Effector CD4-positive, alpha-beta T cell (primary cell): Measurements from ENCODE around the gene GLRX2.
"Not testable (repeated sequence)": the region's sequence is repeated elsewhere in the genome, so short reads cannot be mapped to it uniquely, and the experiment has no call there.

Experiments used
- DNase-seq: peaks from one replicate; pipeline ENCODE4 v3.0.0-alpha.2; 2020
- total RNA-seq: gene quantifications from one replicate; lab custom pipeline; 2026; lab: John Stamatoyannopoulos, UW

GLRX2 gene, protein sequence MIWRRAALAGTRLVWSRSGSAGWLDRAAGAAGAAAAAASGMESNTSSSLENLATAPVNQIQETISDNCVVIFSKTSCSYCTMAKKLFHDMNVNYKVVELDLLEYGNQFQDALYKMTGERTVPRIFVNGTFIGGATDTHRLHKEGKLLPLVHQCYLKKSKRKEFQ
- total RNA-seq, result 12.0 reads per million, percentile 35 among the genes with 10 or more reads in this experiment

DNA sequence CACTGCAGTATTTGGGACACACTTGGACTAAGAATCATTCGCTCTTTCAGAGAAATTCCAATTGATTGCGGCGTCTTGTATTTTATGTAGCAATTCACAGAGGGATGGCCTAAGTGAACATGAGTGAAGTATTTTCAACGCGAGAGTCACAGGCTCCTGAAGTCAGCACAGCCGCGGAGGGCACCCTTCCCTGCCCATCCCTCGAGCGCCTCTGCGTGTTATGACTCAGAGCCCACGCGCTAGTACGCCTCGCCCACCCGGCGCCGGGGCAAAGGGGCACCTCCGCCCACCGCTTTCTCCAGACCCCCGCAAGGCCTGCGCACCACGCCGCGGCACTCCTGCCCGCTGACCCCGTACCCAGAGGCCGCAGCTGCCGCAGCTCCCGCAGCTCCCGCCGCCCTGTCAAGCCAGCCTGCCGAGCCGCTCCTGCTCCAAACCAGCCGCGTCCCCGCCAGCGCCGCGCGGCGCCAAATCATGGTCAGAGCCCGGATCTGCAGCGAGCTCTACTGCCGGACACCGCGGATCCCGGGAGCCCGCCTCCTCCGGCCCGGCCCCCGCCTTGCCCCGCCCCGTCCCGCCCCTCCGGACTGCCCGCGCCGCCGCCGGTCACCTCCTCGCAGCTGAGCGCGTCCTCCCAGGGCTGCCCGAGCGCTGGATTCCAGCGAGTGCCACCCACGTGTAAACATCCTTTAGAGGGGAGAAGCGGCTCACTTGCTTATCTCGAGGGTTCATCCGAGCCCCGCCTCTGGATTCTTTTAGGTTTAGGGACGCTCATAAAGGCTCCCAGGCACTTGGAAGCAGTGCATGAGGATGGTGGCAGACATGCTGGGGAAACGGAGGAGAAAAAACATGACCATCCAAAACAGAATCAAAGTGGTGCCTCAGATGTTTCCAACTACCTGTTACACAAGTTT is at the start of gene GLRX2:
Gene GLRX2 (minus strand): TSS at position 508 of the 914 bp plus-strand sequence. CDS start 32 bp downstream, at position 476.
- DNase-seq, result peak; percentile 60

DNA sequence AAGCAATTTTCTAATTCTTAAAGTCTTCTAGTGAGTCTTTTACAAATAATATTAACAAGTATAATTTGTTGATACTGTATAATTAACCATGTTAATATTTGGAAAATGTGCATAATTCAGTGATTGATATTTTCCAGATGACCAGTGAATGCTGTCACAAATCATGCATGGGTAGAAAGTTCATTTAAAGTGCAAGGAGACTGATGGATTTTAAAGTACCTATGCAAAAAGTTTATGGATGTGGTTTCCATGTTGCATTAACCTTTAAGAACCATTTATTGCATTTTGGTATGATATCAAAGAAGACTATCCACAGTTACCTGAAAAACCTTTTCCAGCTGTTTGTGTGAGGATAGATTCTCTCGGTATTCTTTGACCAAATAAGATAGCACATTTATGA is 39.8 kb upstream of the GLRX2 start:
- DNase-seq, result no peak

DNA sequence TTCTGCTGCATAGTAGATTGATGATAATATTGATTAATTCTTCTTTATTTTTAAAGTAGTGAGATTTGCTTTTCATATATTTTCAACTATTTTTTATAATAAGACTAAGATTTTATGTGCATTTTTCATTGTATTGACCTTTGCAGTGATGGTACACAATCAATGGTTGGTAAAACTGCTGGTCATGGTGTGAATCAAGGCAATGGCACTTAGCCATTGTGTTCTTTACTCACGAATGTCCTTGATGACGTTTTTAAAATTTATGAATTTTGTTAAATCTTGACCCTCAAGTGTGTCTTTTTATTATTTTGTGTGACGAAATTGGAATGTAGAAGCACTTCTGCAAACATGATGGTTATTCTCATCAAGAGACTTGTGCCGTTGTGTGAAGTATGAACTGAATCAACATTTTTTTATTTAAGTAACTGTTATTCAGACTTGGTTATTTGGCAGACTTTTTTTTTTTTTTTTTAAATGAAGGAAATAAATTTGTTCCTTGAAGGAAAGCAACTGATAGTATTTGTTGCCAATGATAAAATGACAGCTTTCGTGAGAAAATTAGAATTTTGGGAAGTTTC is 39.2 kb upstream of the GLRX2 start:
- DNase-seq, result no peak

DNA sequence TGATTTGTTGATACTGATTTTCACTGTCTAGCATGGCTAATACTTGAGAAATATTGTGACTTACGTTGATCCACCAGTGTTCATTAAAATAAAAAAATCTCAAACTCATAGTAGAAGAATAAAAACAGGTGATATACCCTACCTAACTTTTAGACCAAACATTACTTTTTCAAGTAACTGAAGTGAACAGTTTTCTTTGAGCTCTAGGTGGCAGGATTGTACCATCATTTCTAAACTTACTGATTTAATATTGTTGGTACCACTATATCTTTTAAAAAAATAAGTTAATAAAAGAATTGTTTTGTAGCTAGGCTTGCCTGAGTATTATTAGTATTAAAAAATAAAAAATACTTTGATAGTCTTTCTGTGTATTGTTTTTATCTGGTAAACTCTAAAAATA is 38.1 kb upstream of the GLRX2 start:
- no peak for DNase-seq

DNA sequence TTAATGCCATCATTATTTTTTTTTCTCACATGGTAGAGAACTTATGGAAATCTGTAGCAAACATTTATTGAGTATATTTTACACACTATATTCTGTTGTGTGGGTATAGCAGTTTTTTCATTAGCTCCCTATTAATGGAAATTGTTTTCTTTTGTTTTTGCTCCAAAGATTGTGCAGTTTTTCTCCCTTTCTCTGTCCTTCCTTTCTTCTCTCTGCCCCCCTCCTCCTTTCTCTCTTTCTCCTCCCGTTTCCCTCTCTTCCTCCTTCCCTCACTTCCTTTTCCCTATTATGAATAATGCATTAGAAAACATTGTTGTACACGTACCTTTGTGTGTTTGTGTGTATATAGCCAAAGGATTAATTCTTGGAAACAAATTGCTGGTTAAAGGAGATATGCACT is 37.2 kb upstream of the GLRX2 start:
- DNase-seq, result no peak

DNA sequence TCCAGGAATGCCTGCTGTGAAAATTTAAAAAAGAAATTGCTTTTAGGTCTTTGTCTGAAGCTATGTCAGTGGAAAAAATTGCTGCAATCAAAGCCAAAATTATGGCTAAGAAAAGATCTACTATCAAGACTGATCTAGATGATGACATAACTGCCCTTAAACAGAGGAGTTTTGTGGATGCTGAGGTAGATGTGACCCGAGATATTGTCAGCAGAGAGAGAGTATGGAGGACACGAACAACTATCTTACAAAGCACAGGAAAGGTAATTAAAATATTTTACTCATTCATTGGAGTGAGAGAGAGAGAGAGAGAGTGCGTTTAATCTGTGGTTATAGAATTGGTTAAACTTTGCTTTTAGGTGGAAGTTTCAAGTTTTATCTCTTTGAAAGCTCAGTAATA is 36.6 kb upstream of the GLRX2 start:
- DNase-seq, result no peak

DNA sequence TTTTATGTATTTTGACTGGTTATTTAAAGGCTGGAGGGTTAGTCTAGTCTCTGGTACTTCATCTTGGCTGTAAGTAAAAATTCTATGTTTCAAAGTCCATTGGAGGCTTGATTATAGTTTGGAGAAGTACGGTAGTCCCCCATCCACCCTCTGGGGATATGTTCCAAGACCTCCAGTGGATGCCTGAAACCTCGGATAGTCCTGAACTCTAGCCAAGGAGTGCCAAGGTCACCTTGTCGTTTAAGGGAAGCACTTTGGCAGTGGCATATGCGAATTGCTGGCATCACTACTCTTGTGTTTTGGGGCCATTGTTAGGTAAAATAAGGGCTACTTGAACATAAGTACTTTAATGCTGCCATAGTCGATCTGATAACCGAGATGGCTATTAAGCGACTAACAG is 35.0 kb upstream of the GLRX2 start:
- no peak for DNase-seq

DNA sequence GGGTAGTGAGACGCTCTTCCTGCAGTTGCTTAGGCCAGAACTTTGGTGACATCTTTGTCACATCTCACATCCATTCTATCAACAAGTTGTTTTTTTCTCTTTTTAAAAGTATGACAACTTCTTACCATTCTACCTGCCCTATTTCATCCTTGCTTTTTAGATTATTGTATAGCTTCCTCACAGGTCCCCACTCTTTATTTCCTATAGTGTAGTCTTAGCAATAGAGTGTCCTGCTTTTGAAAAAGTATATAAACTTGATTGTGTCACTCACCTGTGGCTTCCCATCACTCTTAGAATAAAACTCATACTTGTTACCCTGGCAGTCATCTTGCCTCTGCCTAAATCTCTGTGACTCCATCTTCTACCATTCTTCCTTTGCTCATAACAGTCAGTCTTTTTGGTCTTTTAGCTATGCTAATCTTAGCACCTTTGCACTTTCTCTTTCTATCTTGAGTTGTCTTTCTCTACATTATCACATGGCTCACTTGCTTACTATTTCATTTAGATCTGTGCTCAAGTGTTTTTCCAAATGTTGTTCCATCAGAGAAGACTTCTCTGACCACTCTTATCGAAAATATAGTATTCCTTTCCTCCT is 26.1 kb upstream of the GLRX2 start:
- DNase-seq, result no peak

DNA sequence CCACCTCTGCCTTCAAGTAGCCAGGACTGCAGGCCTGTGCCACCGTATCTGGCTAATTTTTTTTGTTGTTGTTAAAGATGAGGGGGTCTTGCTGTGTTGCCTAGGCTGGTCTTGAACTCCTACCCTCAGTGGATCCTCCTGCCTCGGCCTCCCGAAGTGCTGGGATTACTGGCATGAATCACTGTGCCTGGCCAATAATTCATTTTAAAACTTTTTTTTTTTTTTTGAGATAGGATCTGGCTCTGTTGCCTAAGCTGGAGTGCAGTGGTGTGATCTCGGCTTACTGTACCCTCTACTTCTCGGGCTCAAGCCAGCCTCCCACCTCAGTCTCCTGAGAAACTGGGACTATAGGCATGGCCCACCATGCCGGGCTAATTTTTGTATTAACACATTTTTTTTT is 20.2 kb upstream of the GLRX2 start:
- no peak for DNase-seq

DNA sequence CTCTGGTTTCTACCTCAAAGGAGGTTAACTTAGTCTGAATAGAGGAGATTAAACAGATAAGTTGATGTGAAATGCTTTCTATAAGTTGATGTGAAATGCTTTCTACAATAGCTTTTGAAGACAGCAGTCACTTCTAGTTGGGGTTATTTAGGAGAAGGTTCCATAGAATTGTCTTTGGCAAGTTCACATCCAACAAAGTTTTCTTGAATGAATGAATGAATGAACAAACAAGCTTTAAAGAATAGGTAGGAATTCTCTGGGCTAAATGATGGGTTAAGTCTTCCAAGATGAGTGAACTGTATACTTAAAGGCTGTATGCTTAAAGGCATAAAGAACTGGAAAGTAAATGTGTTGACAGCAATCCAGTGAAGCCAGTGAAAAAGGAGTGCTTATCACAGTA is 18.5 kb upstream of the GLRX2 start:
- no peak for DNase-seq

DNA sequence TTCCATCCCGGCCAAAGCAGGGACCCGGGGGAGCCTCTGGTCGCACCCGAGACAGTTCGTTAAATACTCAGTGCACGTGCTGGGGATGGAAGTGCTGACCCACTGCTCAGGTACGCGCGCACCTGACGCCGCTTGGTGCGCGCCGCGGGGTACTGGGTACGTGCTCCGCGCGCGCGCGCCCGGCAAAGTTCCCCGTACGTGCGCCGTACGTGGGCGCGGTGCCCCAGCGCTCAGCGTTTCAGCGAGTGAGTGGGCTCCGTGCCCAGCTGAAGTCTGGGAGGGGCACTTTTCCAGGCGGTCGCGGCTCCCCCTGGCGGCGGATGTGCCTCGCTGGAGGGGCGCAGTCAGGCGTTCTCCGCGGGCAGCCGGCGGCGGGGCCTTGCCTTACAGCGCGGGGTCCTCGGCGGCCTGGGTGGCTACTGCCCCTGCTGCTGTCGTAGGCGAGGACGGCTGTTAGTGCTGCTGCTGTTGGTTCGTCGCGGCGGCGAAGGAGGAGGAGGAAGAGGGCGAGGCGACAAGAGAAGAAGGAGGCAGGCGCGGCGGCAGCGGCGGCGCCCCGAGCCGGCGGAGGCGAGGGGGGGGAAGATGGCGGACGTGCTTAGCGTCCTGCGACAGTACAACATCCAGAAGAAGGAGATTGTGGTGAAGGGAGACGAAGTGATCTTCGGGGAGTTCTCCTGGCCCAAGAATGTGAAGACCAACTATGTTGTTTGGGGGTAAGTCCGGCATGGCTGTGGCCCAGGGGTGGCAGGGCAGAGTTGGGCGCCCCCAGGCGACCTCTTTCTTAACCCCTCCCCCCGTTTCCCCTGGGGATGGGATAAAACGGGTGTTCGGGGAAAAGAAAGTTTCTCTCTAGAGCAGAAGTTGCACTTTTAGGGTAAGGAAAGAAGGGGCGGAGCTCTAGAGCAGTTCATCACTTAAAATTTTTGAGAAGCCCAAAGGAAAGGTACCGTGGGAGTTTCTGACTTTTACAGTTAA is 16.7 kb upstream of the GLRX2 start, which contains the start of gene CDC73:
Gene CDC73 (plus strand): TSS at position 416 of the 978 bp plus-strand sequence. CDS start 170 bp downstream, at position 586.
- peak; percentile 98 for DNase-seq

DNA sequence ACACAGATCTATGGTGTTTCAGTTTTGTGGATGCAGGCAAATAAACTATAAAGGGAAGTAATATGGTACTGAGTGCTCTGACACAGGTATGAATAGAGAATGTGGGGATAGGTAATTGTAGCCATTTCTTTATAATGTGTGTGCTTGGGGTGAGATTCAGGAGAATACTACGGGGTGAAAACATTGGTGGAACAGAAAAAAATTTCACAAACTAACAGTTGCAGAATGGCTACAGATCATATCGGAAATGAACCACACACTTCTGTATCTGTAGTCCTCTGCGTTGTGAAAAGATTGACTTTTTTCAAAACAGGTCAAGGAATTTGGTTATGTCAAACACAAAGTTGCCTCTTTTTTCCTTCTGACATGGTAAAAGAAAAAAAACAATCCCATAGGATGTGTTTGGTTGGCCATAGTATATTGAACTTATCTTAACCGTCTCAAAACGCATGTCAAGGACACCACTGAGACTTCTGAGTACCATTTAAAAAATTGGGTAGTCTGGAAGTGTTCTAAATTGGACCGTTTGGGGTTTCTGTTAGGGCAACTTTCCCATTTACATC is 15.5 kb upstream of the GLRX2 start:
- DNase-seq, result no peak

DNA sequence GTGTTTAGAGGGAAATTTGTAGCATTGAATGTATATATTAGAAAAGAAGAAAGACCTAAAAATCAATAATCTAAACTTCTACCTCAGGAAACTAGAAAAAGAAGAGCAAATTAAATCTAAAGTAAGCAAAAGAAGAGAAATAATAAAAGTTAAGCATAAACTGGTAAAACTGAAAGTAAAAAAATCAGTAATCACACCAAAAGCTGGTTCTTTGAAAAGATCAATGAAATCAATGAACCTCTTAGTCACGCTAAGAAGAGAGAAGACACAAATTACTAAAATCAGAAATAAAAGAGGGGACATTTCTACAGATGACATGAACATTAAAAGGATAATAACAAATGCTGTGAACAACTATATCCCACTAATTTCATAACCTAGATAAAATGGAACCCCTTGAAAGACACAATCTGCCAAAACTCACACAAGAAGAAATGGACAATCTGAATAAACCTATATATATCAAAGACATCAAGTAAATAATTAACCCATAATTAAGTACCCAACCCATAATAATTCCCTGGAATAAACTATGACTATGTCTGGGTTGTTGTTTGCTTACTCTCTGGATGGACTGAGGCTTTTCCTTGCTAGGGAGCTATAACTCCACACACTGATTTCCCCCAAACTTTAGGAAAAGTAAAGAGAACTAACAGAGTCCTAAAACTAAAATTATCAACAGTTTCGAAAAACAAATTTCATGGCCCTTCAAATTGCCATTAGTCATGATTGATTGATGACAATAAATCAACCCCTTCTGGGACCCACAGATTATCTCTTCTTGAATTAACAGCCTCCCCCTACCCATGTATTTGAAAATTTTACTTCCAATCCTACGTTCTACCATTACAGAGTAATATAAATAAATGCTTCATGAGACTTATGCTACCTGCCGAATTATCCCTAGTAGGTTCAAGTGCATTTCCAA is 13.9 kb upstream of the GLRX2 start:
- no peak for DNase-seq

DNA sequence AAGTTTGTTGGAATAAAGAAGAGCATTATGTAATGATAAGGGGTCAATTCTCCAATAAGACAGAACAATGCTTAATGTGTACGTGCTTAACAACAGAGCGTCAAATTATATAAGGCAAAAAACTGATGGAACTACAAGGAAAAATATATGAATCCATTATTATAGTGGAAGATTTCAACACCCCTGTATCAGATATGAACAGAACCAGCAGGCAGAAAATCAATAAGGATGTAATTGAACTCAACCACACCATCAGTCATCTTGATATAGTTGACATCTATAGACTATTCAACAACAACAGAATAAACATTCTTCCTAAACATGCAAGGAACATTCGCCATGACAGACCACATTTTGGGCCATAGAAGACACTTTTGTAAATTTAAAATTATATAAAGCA is 13.0 kb upstream of the GLRX2 start:
- no peak for DNase-seq

DNA sequence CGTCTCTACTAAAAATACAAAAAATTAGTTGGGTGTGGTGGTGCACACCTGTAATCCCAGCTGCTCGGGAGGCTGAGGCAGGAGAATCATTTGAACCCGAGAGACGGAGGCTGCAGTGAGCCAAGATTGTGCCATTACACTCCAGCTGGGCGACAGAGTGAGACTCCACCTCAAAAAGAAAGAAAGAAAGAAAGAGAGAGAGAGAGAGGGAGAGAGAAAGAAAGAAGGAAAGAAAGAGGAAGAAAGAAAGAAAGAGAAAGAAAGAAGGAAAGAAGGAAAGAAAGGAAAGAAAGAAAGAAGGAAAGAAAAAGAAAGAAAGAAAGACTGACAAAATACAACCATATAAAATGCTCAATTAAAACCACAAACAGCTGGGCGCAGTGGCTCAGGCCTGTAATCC is 12.0 kb upstream of the GLRX2 start:
- DNase-seq, result not testable (repeated sequence)

DNA sequence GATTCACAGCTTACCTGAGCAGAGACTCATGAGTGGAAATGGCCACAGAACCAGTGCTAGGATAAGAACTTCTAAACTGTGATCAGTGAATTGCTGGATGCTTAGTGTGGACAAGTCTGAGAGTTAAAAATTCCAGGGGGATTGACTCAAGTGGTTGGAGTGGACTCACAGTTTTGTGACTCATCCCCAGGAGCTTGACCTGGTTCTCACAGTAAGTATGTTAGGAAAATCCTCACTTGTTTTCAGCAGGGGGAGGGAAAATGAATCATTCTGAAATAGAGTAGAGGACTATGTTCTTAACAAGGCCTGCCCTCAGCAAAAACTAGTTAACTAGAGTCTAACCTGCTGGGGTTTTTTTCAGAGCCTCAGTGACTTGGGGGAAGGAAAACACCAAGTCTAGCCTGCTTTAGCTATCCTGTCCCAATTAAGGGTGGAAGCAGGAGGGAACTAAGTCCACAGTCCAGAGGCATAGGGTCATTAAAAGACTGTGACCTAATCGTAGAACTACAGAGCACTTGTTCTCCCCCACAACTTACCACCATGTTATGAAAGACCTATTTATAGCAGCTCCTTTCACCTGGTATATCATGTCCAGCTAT is 10.5 kb upstream of the GLRX2 start:
- DNase-seq, result no peak

DNA sequence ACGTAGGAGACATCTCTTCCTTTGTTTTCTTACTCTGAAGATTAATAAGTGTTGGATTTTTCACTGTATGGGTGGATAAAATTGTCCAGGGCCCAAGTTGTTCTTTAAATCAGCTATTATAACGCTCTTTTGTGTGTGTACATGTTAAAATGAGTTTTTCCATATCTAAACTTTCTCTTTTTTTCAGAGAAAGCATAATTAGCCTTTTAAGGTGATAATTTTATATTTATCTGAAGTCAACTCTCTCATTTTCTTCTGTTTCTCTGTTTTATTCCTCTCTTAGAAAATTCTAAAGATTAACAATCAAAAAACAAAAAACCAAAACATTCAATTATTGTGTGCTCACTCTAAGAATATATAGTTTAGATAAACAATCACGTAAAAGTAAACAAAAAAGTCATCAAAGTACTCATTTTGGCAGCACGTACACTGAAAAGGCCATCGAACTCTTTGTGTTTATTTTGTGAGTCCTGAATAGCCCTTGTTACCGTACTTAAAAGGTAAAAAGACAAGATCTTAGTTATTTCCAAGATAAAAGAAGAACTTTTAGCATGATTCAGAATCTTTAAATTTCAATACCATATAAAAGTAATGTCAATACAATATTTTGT is 9.4 kb upstream of the GLRX2 start:
- no peak for DNase-seq

DNA sequence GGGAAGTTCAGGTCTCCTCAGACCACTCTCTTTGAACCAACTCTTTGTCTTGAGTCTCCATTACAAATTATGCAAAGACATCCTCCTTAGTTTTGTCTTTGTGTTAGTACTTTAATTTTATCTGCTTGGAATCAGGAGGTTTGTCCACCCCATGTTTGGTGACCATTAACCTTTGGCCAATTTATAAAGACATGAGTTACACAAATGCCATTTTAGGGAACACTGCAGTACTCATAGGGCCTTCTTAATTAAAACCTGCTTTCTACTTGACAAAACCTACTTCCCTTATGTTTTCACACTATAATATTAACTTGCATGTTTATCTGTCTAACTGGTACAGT is 8.7 kb upstream of the GLRX2 start:
- no peak for DNase-seq

DNA sequence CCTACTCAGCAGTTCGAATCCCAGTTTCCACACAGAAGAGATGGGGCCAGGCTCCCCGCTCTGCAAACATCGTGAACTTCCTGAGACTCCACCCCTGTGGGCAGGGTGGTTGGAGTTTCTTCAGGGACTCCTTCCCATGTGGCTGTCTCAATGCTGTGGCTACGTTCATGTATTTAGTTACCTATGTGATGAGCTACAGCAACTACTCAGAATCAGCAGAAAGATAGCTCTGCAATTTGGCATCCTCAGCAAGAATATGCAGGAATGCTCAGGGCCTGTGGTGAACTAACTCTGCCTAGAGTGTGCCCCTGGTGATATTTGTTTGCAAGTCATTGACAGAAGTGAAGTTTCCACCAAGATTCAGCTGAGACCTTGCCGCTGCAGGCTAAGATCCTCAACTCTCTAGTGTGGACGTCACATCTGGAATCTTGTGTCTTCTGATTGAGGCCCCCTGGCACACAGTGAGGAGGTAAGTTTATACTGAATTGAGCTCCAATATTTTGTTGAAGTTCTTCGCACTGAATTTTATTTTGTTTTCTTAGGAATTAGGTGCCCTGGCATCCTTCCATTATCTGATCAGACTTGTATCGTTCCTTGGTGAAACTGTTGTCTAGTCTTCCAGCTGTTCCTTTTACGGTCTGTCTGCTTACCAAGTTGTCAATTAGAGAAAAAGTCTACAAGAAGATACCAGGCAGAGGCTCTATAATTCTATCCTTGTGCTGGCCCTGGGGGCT is 8.2 kb upstream of the GLRX2 start:
- no peak for DNase-seq
